K562 (cell line): ENCODE results near the gene ASXL2. TPM values are rescaled to one million over a fixed set of nuclear protein-coding genes. Genes with fewer than 3 reads are reported as not detected.

Experiments
- ATAC-seq: fragments of 200-7000 bp; cut with Tn5 transposase; 3 replicates; pipeline ENCODE4 v1.9.1; 2020; ENCODE audit warnings: moderate library complexity
- BruUV-seq: library from RNA; stranded (reverse); fragments of 400-500 nt; replicated peaks from 2 replicates; lab custom pipeline; 2021; lab: Mats Ljungman, UMichigan
- CTCF ChIA-PET: fragments of 300-600 bp; formaldehyde crosslinking; extraction: SDS; loops from one replicate; lab custom pipeline; 2021; ENCODE audit warnings: low intra/inter-chr PET ratio; lab: Yijun Ruan, JAX
- POLR2A ChIA-PET: fragments of 300-600, 350-650 bp; sonication (Branson Sonifier 250); formaldehyde crosslinking; extraction: SDS; loops from one replicate; lab custom pipeline; 2021; ENCODE audit warnings: antibody characterized with exemption, inconsistent platforms; lab: Yijun Ruan, JAX
- DNase-seq, 4 experiments: peaks; one replicate each; pipeline versions ENCODE4 v3.0.0 to v3.0.0-alpha.2; 2011 to 2018; ENCODE audit warnings: low spot score in 3 of 4, mixed read lengths in 3 of 4; ENCODE audit errors: extremely low read depth in 1 of 4
- FAIRE-seq: peaks from 2 replicates; lab custom pipeline; 2011; peaks lifted over from hg19 to GRCh38; lab: Jason Lieb, UNC
- H2AFZ ChIP-seq: 2 replicates; pipeline ENCODE4 v1.6.0; 2011; ENCODE audit warnings: low read depth, low read length, control low read depth, inconsistent platforms
- H3K27ac ChIP-seq: fragments of 200-600 bp; 3 replicates; pipeline ENCODE4 v1.8.0; 2011; ENCODE audit warnings: low read depth, mild to moderate bottlenecking, control low read depth, inconsistent platforms, low read length, moderate library complexity, mixed read lengths; ENCODE audit errors: extremely low read depth
- H3K27me3 ChIP-seq, 2 experiments: fragments of 300-600 bp in 1 of 2; 2 replicates in 1 of 2; 3 replicates in 1 of 2; pipeline versions ENCODE4 v1.6.0 to v1.8.0; 2011; ENCODE audit warnings: inconsistent platforms in 2 of 2, low read length in 2 of 2, mild to moderate bottlenecking in 1 of 2, mixed read lengths in 1 of 2, moderate library complexity in 1 of 2; ENCODE audit not compliant: control insufficient read depth in 2 of 2, insufficient read depth in 2 of 2
- H3K36me3 ChIP-seq: fragments of 300-600 bp; 3 replicates; pipeline ENCODE4 v1.8.0; 2011; ENCODE audit warnings: mild to moderate bottlenecking, low read length, inconsistent platforms; ENCODE audit not compliant: control insufficient read depth, insufficient read depth
- H3K4me1 ChIP-seq, 2 experiments: fragments of 200-600 bp in 1 of 2; replicated peaks in 1 of 2; 2 replicates in 1 of 2; 3 replicates in 1 of 2; pipeline versions ENCODE4 v1.5.1 to v1.8.0; 2011; ENCODE audit warnings: inconsistent platforms in 2 of 2, low read length in 2 of 2, mild to moderate bottlenecking in 1 of 2, mixed read lengths in 1 of 2, moderate library complexity in 1 of 2; ENCODE audit not compliant: control insufficient read depth in 2 of 2, insufficient read depth in 2 of 2
- H3K4me2 ChIP-seq: 2 replicates; pipeline ENCODE4 v1.6.1; 2011; ENCODE audit warnings: low read length, control low read depth, inconsistent platforms, mixed read lengths; ENCODE audit not compliant: insufficient read depth
- H3K4me3 ChIP-seq: fragments of 200-600 bp; sonication (generic), shearing (Covaris generic); 2 replicates; pipeline ENCODE4 v1.5.1; 2016; ENCODE audit warnings: control low read depth, inconsistent platforms
- H3K79me2 ChIP-seq: fragments of 200-600 bp; 3 replicates; pipeline ENCODE4 v1.8.0; 2011; ENCODE audit warnings: low read length, inconsistent platforms; ENCODE audit not compliant: control insufficient read depth, insufficient read depth
- H3K9ac ChIP-seq, 2 experiments: 2 replicates each; pipeline versions ENCODE4 v1.6.0 to v1.6.1; 2011; ENCODE audit warnings: low read depth in 2 of 2, low read length in 2 of 2, control low read depth in 1 of 2, inconsistent platforms in 1 of 2, mild to moderate bottlenecking in 1 of 2, mixed read lengths in 1 of 2; ENCODE audit not compliant: insufficient read depth in 1 of 2
- H3K9me1 ChIP-seq: one replicate; pipeline ENCODE4 v1.6.0; 2011; ENCODE audit warnings: inconsistent platforms, mild to moderate bottlenecking, low read length, moderate library complexity; ENCODE audit not compliant: control insufficient read depth, insufficient read depth
- H3K9me3 ChIP-seq: replicated peaks from 2 replicates; pipeline ENCODE4 v1.5.1; 2011; ENCODE audit warnings: low read depth, low read length, inconsistent platforms; ENCODE audit not compliant: control insufficient read depth, insufficient read depth
- H4K20me1 ChIP-seq: replicated peaks from 2 replicates; pipeline ENCODE4 v1.6.1; 2011; ENCODE audit warnings: low read length, inconsistent platforms, mixed read lengths; ENCODE audit not compliant: control insufficient read depth, insufficient read depth
- BRF1 ChIP-seq: IDR thresholded peaks from 3 replicates; pipeline ENCODE4 v1.6.1; 2011; ENCODE audit warnings: borderline replicate concordance, mild to moderate bottlenecking; ENCODE audit not compliant: insufficient read length; ENCODE audit errors: extremely low read depth
- EZH2 ChIP-seq: IDR thresholded peaks from 2 replicates; pipeline ENCODE4 v1.6.1; 2012; ENCODE audit warnings: low read depth, mild to moderate bottlenecking, inconsistent platforms, low read length, borderline replicate concordance
- L3MBTL2 ChIP-seq: fragments of 450-650 bp; IDR thresholded peaks from 2 replicates; pipeline ENCODE4 v1.6.1; 2016; ENCODE audit warnings: mild to moderate bottlenecking, moderate library complexity
- MXI1 ChIP-seq: IDR thresholded peaks from 2 replicates; pipeline ENCODE4 v1.6.1; 2011; ENCODE audit warnings: low read depth, mild to moderate bottlenecking, improper control_type of control experiment, low read length
- NFATC3 ChIP-seq: fragments of 450-650 bp; IDR thresholded peaks from 2 replicates; pipeline ENCODE4 v1.6.1; 2017; ENCODE audit warnings: mild to moderate bottlenecking
- NFRKB ChIP-seq: fragments of 450-650 bp; IDR thresholded peaks from 2 replicates; pipeline ENCODE4 v1.6.1; 2016; ENCODE audit warnings: low read depth
- PHB2 ChIP-seq: fragments of 450-650 bp; IDR thresholded peaks from 2 replicates; pipeline ENCODE4 v1.6.1; 2017; ENCODE audit warnings: low read depth
- POLR2B ChIP-seq: fragments of 450-650 bp; IDR thresholded peaks from 2 replicates; pipeline ENCODE4 v1.6.1; 2018; ENCODE audit warnings: low read depth; ENCODE audit not compliant: partially characterized antibody
- SNIP1 ChIP-seq: fragments of 450-650 bp; IDR thresholded peaks from 2 replicates; pipeline ENCODE4 v1.7.1; 2017; ENCODE audit warnings: low read depth, mild to moderate bottlenecking
- UBTF ChIP-seq, 2 experiments: IDR thresholded peaks; 2 replicates each; pipeline ENCODE4 v1.6.1; 2012; ENCODE audit warnings: improper control_type of control experiment in 2 of 2, low read depth in 2 of 2, low read length in 2 of 2, borderline replicate concordance in 1 of 2
- USF2 ChIP-seq: sonication (generic); formaldehyde crosslinking; IDR thresholded peaks from 2 replicates; pipeline ENCODE4 v1.5.0; 2020; ENCODE audit warnings: missing genetic modification reagents
- WGBS: fragments of 100-300 bp; shearing (Covaris generic); methylation state at CpG from one replicate; pipeline ENCODE4 v1.1.6; 2016; ENCODE audit warnings: low coverage, mixed read lengths; ENCODE audit not compliant: insufficient coverage; ENCODE audit errors: missing lambda C conversion rate; 5-methylcytosine and 5-hydroxymethylcytosine counted together
- in situ Hi-C: fragments of 300-500 bp; cut with MboI; formaldehyde crosslinking; loops from 4 replicates; pipeline ENCODE4 v1.15.0; 2018; ENCODE audit warnings: inconsistent platforms, mixed read lengths
- intact Hi-C: fragments of 100-400 bp; cut with micrococcal nuclease; formaldehyde crosslinking; loops from 2 replicates; pipeline ENCODE4 v1.14.2; 2022
- polyA plus RNA-seq, 8 experiments: library from polyadenylated mRNA; depleted of rRNA in 4 of 8; stranded (reverse) in 5 of 8; unstranded in 3 of 8; fragments of >200 nt; fragmentation: Nextera tagmentation in 2 of 8; fragmentation: Illumina TruSeq in 1 of 8; extraction: Ambion mirVana in 2 of 8; extraction: Trizol in 1 of 8; gene quantifications; 2 replicates each; pipeline versions ENCODE4 v1.2.1 to v1.2.3, GENCODE V29; 2011 to 2014; ENCODE audit warnings: inconsistent platforms in 1 of 8, missing spikeins in 1 of 8
- total RNA-seq, 7 experiments: library from RNA; depleted of rRNA in 6 of 7; stranded (reverse); fragments of >200 nt in 6 of 7; fragmentation: Illumina TruSeq in 2 of 7; extraction: Trizol in 2 of 7; gene quantifications; 2 replicates each; pipeline versions ENCODE4 v1.2.1 to v1.2.3, GENCODE V29; 2011 to 2021; ENCODE audit warnings: low replicate concordance in 1 of 7
- TF ChIP-seq, protein P1 (sequence below): fragments of 450-650 bp; formaldehyde crosslinking; IDR thresholded peaks from 2 replicates; pipeline ENCODE4 v1.4.0; 2022; ENCODE audit warnings: missing genetic modification characterization
- TF ChIP-seq, protein P2 (sequence below): sonication (generic); IDR thresholded peaks from 2 replicates; pipeline ENCODE4 v1.6.1; 2016
- TF ChIP-seq, protein P3 (sequence below): fragments of 250-450 bp; sonication (Bioruptor Pico); IDR thresholded peaks from 2 replicates; pipeline ENCODE4 v1.4.0; 2020; ENCODE audit warnings: mild to moderate bottlenecking

ASXL2 gene
- total and polyA plus RNA-seq, 9 of the 15 experiments (the other 6 are each of a cell fraction or from before 2014, with no cell fraction given), result 2.2 to 25.9 (median 9.0) TPM

DNA sequence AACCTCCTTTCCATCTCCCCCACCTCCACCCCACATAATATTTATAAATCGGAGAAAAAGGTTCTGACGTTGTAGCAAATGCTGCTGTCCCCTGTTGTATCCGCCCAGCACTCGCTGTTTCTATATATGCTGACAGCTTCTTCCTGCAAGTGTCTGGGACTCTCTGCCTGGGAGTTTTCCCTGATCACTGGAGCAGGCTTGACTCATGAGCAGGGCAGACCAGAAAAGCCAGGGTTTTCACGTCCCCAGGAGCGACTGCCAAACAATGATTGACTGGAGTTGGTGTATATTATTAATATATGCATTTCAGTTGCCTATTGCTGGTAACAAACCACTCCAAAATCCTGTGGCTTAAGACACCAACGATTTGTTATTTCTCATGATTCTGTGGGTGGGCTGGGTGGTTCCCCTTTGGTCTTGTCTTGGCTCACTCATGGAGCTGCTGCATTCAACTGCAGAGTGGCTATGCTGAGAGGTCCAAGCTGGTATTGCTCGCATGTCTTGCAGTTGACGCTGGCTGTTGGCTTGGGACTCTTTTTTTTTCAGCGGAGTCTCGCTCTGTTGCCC, 21.2 kb upstream of the ASXL2 start:
- FAIRE-seq, result no peak
- POLR2A ChIA-PET, result interaction anchor here (0.7 to 1.6 kb wide), 3 partner anchors 19 to 1470 kb away, joined by 3 to 7 read pairs (median 4); partner anchors contain the start of gene ASXL2
- Histone ChIP-seq H3K79me2 (no peaks in the 10 kb centered on the region), H3K27ac (no peak overlapping the region), H3K9me3 (no peaks in the 10 kb centered on the region), H4K20me1 (no peaks in the 10 kb centered on the region), H3K9ac (no peak overlapping the region), H3K36me3 (no peaks in the 10 kb centered on the region), H3K4me2 (no peak overlapping the region), H3K9me1 (no peaks in the 10 kb centered on the region), H3K27me3 (no peaks in the 10 kb centered on the region), H2AFZ (no peak overlapping the region), H3K4me3 (no peak overlapping the region), H3K4me1 (peaks cover 0 to 4% of the 10 kb centered on the region in 2 experiments; a peak in 2 of 5 replicates)
- CTCF ChIA-PET, result no interaction called here
- in situ Hi-C loops, result no loop called here
- no peak for ATAC-seq
- DNase-seq, result no peak
- intact Hi-C loops, result no loop called here
- BruUV-seq, result no TSS peak
- WGBS, result 34% methylated on average over 11 of the region's 11 CpGs
- TF ChIP-seq, protein P1, sequence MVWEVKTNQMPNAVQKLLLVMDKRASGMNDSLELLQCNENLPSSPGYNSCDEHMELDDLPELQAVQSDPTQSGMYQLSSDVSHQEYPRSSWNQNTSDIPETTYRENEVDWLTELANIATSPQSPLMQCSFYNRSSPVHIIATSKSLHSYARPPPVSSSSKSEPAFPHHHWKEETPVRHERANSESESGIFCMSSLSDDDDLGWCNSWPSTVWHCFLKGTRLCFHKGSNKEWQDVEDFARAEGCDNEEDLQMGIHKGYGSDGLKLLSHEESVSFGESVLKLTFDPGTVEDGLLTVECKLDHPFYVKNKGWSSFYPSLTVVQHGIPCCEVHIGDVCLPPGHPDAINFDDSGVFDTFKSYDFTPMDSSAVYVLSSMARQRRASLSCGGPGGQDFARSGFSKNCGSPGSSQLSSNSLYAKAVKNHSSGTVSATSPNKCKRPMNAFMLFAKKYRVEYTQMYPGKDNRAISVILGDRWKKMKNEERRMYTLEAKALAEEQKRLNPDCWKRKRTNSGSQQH (CRISPR knock-in tag), result no peak
- TF ChIP-seq, protein P2, sequence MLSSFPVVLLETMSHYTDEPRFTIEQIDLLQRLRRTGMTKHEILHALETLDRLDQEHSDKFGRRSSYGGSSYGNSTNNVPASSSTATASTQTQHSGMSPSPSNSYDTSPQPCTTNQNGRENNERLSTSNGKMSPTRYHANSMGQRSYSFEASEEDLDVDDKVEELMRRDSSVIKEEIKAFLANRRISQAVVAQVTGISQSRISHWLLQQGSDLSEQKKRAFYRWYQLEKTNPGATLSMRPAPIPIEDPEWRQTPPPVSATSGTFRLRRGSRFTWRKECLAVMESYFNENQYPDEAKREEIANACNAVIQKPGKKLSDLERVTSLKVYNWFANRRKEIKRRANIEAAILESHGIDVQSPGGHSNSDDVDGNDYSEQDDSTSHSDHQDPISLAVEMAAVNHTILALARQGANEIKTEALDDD, result no peak
- TF ChIP-seq L3MBTL2, result no peak
- TF ChIP-seq NFRKB, result no peak
- TF ChIP-seq UBTF (IDR thresholded peaks at IDR 0.05; ENCODE audit: borderline replicate concordance in 1 of 2, low read depth in 2 of 2, low read length in 2 of 2), result no peak
- no peak for TF ChIP-seq PHB2
- no peak for TF ChIP-seq MXI1
- TF ChIP-seq POLR2B, result no peak
- no peak for TF ChIP-seq USF2 (CRISPR knock-in tag)
- no peak for TF ChIP-seq SNIP1
- no peak for TF ChIP-seq BRF1
- no peak for TF ChIP-seq EZH2
- no peak for TF ChIP-seq NFATC3
- TF ChIP-seq, protein P3, sequence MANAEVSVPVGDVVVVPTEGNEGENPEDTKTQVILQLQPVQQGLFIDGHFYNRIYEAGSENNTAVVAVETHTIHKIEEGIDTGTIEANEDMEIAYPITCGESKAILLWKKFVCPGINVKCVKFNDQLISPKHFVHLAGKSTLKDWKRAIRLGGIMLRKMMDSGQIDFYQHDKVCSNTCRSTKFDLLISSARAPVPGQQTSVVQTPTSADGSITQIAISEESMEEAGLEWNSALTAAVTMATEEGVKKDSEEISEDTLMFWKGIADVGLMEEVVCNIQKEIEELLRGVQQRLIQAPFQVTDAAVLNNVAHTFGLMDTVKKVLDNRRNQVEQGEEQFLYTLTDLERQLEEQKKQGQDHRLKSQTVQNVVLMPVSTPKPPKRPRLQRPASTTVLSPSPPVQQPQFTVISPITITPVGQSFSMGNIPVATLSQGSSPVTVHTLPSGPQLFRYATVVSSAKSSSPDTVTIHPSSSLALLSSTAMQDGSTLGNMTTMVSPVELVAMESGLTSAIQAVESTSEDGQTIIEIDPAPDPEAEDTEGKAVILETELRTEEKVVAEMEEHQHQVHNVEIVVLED (CRISPR knock-in tag), result no peak
